Measurements from ENCODE around the gene KCNC1. TPM values are rescaled to one million over a fixed set of nuclear protein-coding genes. Genes with fewer than 3 reads are reported as not detected.

Gene KCNC1
- polyA plus RNA-seq, 2 of the 4 experiments (the other 2 are of a cell fraction), result 0.08 TPM; not detected in 1

DNA sequence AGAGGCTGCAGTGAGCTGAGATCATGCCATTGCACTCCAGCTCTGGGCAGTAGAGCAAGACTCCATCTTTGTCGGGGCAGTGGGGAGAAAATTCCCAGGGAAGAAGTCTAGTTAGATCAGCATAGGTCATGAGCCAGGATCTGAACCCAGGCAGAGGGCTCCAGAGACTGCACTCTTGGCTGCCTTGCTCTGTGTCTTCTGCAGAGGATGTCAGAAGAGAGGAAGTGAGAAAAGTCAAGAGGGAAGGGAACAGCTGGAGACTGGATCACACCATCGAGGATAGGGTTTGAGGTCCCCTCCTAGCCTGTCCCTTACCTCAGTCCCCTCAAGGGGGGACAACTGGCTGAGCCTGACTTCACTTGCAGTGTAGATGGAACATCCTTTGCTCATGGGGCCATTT, 9.4 kb upstream of the KCNC1 start:
- CTCF ChIA-PET, result interaction anchor here (0.6 to 1.6 kb wide), 4 partner anchors 9 to 254 kb away, joined by 3 to 10 read pairs (median 3); no protein-coding TSS in a partner anchor
- no peak overlapping the region for H3K4me3 ChIP-seq
- DNase-seq (ENCODE audit: low read depth in 1 of 2, low spot score in 1 of 2) (no peak), ATAC-seq (no peak), FAIRE-seq (no peak)
- H3K9me3 ChIP-seq, result no peaks in the 10 kb centered on the region
- no peak overlapping the region for H3K27ac ChIP-seq
- POLR2A ChIA-PET, result no interaction called here
- H3K4me2 ChIP-seq, result no peak overlapping the region
- 40% methylated on average over 2 of the region's 2 CpGs for WGBS (ENCODE audit: missing lambda C conversion rate)
- TF ChIP-seq, protein P1, sequence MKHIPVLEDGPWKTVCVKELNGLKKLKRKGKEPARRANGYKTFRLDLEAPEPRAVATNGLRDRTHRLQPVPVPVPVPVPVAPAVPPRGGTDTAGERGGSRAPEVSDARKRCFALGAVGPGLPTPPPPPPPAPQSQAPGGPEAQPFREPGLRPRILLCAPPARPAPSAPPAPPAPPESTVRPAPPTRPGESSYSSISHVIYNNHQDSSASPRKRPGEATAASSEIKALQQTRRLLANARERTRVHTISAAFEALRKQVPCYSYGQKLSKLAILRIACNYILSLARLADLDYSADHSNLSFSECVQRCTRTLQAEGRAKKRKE (CRISPR knock-in tag; IDR thresholded peaks at IDR 0.05; ENCODE audit: low read depth), result no peak
- TF ChIP-seq ESRRA (IDR thresholded peaks at IDR 0.05; ENCODE audit: borderline replicate concordance, low read length) (no peak), FOSL2 (IDR thresholded peaks at IDR 0.05) (no peak), FOSL2 (CRISPR knock-in tag; IDR thresholded peaks at IDR 0.05) (no peak), MAZ (IDR thresholded peaks at IDR 0.05; ENCODE audit: borderline replicate concordance, low read depth, low read length) (no peak), RFX5 (IDR thresholded peaks at IDR 0.05) (no peak), CEBPB (IDR thresholded peaks at IDR 0.05) (no peak), CHD4 (IDR thresholded peaks at IDR 0.05; ENCODE audit: borderline replicate concordance) (no peak)
- TF ChIP-seq, protein P2, sequence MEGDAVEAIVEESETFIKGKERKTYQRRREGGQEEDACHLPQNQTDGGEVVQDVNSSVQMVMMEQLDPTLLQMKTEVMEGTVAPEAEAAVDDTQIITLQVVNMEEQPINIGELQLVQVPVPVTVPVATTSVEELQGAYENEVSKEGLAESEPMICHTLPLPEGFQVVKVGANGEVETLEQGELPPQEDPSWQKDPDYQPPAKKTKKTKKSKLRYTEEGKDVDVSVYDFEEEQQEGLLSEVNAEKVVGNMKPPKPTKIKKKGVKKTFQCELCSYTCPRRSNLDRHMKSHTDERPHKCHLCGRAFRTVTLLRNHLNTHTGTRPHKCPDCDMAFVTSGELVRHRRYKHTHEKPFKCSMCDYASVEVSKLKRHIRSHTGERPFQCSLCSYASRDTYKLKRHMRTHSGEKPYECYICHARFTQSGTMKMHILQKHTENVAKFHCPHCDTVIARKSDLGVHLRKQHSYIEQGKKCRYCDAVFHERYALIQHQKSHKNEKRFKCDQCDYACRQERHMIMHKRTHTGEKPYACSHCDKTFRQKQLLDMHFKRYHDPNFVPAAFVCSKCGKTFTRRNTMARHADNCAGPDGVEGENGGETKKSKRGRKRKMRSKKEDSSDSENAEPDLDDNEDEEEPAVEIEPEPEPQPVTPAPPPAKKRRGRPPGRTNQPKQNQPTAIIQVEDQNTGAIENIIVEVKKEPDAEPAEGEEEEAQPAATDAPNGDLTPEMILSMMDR (IDR thresholded peaks at IDR 0.05), result no peak
- peaks cover 13% of the 10 kb centered on the region; the same call in 2 of the 3 replicates for H3K4me1 ChIP-seq

DNA sequence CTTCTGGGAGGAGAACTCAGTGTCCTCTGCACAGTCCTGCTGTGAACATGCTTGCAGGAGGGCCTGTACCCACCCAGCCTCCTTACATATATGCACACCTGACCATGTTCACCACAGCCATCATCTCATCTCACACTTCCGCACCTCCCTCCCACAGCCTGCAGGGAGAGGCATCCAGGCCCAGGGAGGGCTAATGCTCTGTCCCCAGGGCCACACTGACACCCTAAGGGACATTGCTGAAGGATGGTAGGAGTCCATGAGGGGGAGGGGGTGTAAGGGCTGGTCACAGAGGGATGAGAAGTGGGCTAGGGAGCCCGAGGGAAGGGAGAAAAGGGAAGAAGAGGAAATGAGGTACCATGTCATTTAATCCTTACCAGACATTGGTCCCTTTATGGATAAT, 4.4 kb upstream of the KCNC1 start:
- ATAC-seq, result no peak
- no peak overlapping the region for H3K27ac ChIP-seq
- H3K4me3 ChIP-seq, result no peak overlapping the region
- no peak for FAIRE-seq
- DNase-seq (ENCODE audit: low read depth in 1 of 2, low spot score in 1 of 2), result no peak
- H3K4me1 ChIP-seq, result no peaks in the 10 kb centered on the region; the same call in 2 of the 3 replicates
- ChIA-PET POLR2A (no interaction called here), CTCF (interaction anchor here (0.5 to 7.1 kb wide), 51 partner anchors 11 to 871 kb away, joined by 3 to 403 read pairs (median 5); partner anchors contain the start of genes MYOD1 and SERGEF)
- H3K9me3 ChIP-seq, result no peaks in the 10 kb centered on the region
- TF ChIP-seq KDM1A (IDR thresholded peaks at IDR 0.05; ENCODE audit: low read depth) (no peak), RFX5 (IDR thresholded peaks at IDR 0.05) (no peak), PHF8 (IDR thresholded peaks at IDR 0.05; ENCODE audit: borderline replicate concordance, low read depth) (no peak), HOXA7 (CRISPR knock-in tag; IDR thresholded peaks at IDR 0.05) (no peak), FOSL2 (IDR thresholded peaks at IDR 0.05) (no peak), FOSL2 (CRISPR knock-in tag; IDR thresholded peaks at IDR 0.05) (no peak), ZFP36 (IDR thresholded peaks at IDR 0.05; ENCODE audit: borderline replicate concordance, partially characterized antibody) (no peak), CBX8 (IDR thresholded peaks at IDR 0.05) (no peak), JUN (IDR thresholded peaks at IDR 0.05) (no peak), POLR2A (IDR thresholded peaks at IDR 0.05; ENCODE audit: low read length) (no peak)
- TF ChIP-seq, protein P3, sequence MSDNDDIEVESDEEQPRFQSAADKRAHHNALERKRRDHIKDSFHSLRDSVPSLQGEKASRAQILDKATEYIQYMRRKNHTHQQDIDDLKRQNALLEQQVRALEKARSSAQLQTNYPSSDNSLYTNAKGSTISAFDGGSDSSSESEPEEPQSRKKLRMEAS (IDR thresholded peaks at IDR 0.05), result no peak
- TF ChIP-seq, protein P4, sequence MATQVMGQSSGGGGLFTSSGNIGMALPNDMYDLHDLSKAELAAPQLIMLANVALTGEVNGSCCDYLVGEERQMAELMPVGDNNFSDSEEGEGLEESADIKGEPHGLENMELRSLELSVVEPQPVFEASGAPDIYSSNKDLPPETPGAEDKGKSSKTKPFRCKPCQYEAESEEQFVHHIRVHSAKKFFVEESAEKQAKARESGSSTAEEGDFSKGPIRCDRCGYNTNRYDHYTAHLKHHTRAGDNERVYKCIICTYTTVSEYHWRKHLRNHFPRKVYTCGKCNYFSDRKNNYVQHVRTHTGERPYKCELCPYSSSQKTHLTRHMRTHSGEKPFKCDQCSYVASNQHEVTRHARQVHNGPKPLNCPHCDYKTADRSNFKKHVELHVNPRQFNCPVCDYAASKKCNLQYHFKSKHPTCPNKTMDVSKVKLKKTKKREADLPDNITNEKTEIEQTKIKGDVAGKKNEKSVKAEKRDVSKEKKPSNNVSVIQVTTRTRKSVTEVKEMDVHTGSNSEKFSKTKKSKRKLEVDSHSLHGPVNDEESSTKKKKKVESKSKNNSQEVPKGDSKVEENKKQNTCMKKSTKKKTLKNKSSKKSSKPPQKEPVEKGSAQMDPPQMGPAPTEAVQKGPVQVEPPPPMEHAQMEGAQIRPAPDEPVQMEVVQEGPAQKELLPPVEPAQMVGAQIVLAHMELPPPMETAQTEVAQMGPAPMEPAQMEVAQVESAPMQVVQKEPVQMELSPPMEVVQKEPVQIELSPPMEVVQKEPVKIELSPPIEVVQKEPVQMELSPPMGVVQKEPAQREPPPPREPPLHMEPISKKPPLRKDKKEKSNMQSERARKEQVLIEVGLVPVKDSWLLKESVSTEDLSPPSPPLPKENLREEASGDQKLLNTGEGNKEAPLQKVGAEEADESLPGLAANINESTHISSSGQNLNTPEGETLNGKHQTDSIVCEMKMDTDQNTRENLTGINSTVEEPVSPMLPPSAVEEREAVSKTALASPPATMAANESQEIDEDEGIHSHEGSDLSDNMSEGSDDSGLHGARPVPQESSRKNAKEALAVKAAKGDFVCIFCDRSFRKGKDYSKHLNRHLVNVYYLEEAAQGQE (IDR thresholded peaks at IDR 0.05), result no peak
- TF ChIP-seq, protein P5, sequence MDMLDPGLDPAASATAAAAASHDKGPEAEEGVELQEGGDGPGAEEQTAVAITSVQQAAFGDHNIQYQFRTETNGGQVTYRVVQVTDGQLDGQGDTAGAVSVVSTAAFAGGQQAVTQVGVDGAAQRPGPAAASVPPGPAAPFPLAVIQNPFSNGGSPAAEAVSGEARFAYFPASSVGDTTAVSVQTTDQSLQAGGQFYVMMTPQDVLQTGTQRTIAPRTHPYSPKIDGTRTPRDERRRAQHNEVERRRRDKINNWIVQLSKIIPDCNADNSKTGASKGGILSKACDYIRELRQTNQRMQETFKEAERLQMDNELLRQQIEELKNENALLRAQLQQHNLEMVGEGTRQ (IDR thresholded peaks at IDR 0.05), result no peak
- TF ChIP-seq, protein P2 (IDR thresholded peaks at IDR 0.05), result no peak
- TF ChIP-seq, protein P6, sequence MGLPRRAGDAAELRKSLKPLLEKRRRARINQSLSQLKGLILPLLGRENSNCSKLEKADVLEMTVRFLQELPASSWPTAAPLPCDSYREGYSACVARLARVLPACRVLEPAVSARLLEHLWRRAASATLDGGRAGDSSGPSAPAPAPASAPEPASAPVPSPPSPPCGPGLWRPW (IDR thresholded peaks at IDR 0.05), result no peak
- WGBS (ENCODE audit: missing lambda C conversion rate), result 33% methylated on average over 2 of the region's 2 CpGs
- no peak overlapping the region for H3K4me2 ChIP-seq

Measured in A549 (cell line).